ENCODE results near the gene LPP.

DNA sequence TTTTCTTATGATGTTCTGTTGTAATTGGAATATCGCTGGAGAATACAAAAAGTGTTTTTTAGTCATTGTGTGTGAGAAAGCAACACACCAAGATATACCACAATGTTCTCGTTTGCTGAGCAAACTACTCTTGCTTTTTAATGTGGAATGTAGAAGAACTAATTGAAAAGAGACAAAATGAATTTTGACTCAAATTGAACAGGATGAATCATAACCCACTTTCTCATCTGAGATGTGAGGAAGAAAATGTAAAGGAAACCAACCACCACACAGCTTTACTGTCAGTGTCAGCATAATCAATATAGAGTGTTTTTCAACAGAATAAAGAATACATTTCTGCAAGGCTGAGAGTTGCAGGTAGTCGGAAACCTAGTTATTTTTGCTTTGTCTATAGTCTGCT is 569.0 kb downstream of the LPP start:
- TF ChIP-seq, protein P1, sequence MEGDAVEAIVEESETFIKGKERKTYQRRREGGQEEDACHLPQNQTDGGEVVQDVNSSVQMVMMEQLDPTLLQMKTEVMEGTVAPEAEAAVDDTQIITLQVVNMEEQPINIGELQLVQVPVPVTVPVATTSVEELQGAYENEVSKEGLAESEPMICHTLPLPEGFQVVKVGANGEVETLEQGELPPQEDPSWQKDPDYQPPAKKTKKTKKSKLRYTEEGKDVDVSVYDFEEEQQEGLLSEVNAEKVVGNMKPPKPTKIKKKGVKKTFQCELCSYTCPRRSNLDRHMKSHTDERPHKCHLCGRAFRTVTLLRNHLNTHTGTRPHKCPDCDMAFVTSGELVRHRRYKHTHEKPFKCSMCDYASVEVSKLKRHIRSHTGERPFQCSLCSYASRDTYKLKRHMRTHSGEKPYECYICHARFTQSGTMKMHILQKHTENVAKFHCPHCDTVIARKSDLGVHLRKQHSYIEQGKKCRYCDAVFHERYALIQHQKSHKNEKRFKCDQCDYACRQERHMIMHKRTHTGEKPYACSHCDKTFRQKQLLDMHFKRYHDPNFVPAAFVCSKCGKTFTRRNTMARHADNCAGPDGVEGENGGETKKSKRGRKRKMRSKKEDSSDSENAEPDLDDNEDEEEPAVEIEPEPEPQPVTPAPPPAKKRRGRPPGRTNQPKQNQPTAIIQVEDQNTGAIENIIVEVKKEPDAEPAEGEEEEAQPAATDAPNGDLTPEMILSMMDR (IDR thresholded peaks at IDR 0.05; ENCODE audit: borderline replicate concordance, extremely low read depth, low read length, poor library complexity, severe bottlenecking): no peak
- no peak for TF ChIP-seq EZH2 (IDR thresholded peaks at IDR 0.05; ENCODE audit: borderline replicate concordance, low read depth, low read length, severe bottlenecking)

Measured in DND-41 (cell line).